Measurements from ENCODE around the gene DLEC1. TPM values are rescaled to one million over a fixed set of nuclear protein-coding genes. Genes with fewer than 3 reads are reported as not detected.

The DLEC1 gene
- total and polyA plus RNA-seq, 9 of the 15 experiments (the other 6 are each of a cell fraction or from before 2014, with no cell fraction given): 0.07 to 0.08 TPM; not detected in 7

GRCh38 chr3:38002940-38003339 is 36.1 kb upstream of the DLEC1 start (continued):
- TF ChIP-seq CUX1 (CRISPR knock-in tag; IDR thresholded peaks at IDR 0.05) (no peak), RAD21 (CRISPR knock-in tag; conservative IDR thresholded peaks at IDR 0.05 in 1 of 2, IDR thresholded peaks at IDR 0.05 in 1 of 2) (no peak), POLR2G (IDR thresholded peaks at IDR 0.05; ENCODE audit: low read depth, low read length) (0 out of 2 replicates have a peak, but pooled peaks have one; percentile 27), STAT5B (CRISPR knock-in tag; IDR thresholded peaks at IDR 0.05) (no peak), GABPB2 (CRISPR knock-in tag; conservative IDR thresholded peaks at IDR 0.05) (no peak)
- TF ChIP-seq, protein P1, sequence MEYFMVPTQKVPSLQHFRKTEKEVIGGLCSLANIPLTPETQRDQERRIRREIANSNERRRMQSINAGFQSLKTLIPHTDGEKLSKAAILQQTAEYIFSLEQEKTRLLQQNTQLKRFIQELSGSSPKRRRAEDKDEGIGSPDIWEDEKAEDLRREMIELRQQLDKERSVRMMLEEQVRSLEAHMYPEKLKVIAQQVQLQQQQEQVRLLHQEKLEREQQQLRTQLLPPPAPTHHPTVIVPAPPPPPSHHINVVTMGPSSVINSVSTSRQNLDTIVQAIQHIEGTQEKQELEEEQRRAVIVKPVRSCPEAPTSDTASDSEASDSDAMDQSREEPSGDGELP (CRISPR knock-in tag; IDR thresholded peaks at IDR 0.05; ENCODE audit: borderline replicate concordance): no peak
